ENCODE measurements around the gene EFCAB13.
"Not testable (repeated sequence)": the region's sequence is repeated elsewhere in the genome, so short reads cannot be mapped to it uniquely, and the experiment has no call there.

EFCAB13 gene

GRCh38 chr17:47325176-47325575 lies 1.4 kb downstream of the EFCAB13 start:
- no peak for DNase-seq (ENCODE audit: low read depth in 2 of 3, low spot score in 2 of 3)

GRCh38 chr17:47330548-47330947 lies 6.8 kb downstream of the EFCAB13 start:
- no peak for DNase-seq (ENCODE audit: low read depth in 2 of 3, low spot score in 2 of 3)

- no peak for DNase-seq (ENCODE audit: low read depth in 2 of 3, low spot score in 2 of 3)
Measured at GRCh38 chr17:47332287-47332686, 8.5 kb downstream of the EFCAB13 start.

GRCh38 chr17:47335101-47335936 lies 11.6 kb downstream of the EFCAB13 start:
- DNase-seq (ENCODE audit: low read depth in 2 of 3, low spot score in 2 of 3) = no peak

GRCh38 chr17:47338026-47338425 lies 14.3 kb downstream of the EFCAB13 start:
- DNase-seq (ENCODE audit: low read depth in 2 of 3, low spot score in 2 of 3) = no peak

- DNase-seq (ENCODE audit: low read depth in 2 of 3, low spot score in 2 of 3) = no peak
Measured at GRCh38 chr17:47352848-47353247, 29.1 kb downstream of the EFCAB13 start.

- DNase-seq (ENCODE audit: low read depth in 2 of 3, low spot score in 2 of 3) = no peak
Measured at GRCh38 chr17:47358652-47359051, 34.9 kb downstream of the EFCAB13 start.

- DNase-seq (ENCODE audit: low read depth in 2 of 3, low spot score in 2 of 3) = no peak
Measured at GRCh38 chr17:47363171-47363570, 39.4 kb downstream of the EFCAB13 start.

GRCh38 chr17:47367257-47367656 lies 43.5 kb downstream of the EFCAB13 start:
- DNase-seq (ENCODE audit: low read depth in 2 of 3, low spot score in 2 of 3) = no peak

- no peak for DNase-seq (ENCODE audit: low read depth in 2 of 3, low spot score in 2 of 3)
Measured at GRCh38 chr17:47368262-47368661, 44.5 kb downstream of the EFCAB13 start.

GRCh38 chr17:47370899-47371298 lies 47.1 kb downstream of the EFCAB13 start:
- not testable (repeated sequence) for DNase-seq (ENCODE audit: low read depth in 2 of 3, low spot score in 2 of 3)

GRCh38 chr17:47373002-47373401 lies 49.2 kb downstream of the EFCAB13 start:
- DNase-seq (ENCODE audit: low read depth in 2 of 3, low spot score in 2 of 3) = no peak

- no peak for DNase-seq (ENCODE audit: low read depth in 2 of 3, low spot score in 2 of 3)
Measured at GRCh38 chr17:47376247-47376646, 52.5 kb downstream of the EFCAB13 start.

- no peak for DNase-seq (ENCODE audit: low read depth in 2 of 3, low spot score in 2 of 3)
Measured at GRCh38 chr17:47388825-47389224, 65.1 kb downstream of the EFCAB13 start.

- not testable (repeated sequence) for DNase-seq (ENCODE audit: low read depth in 2 of 3, low spot score in 2 of 3)
Measured at GRCh38 chr17:47397532-47398128, 73.9 kb downstream of the EFCAB13 start.

- DNase-seq (ENCODE audit: low read depth in 2 of 3, low spot score in 2 of 3) = no peak
Measured at GRCh38 chr17:47400333-47400732, 76.6 kb downstream of the EFCAB13 start.

GRCh38 chr17:47401100-47401499 lies 77.3 kb downstream of the EFCAB13 start:
- DNase-seq (ENCODE audit: low read depth in 2 of 3, low spot score in 2 of 3) = no peak

GRCh38 chr17:47404006-47404405 lies 80.3 kb downstream of the EFCAB13 start:
- no peak for DNase-seq (ENCODE audit: low read depth in 2 of 3, low spot score in 2 of 3)

GRCh38 chr17:47404875-47405274 lies 81.1 kb downstream of the EFCAB13 start:
- DNase-seq (ENCODE audit: low read depth in 2 of 3, low spot score in 2 of 3) = no peak

GRCh38 chr17:47413872-47414271 lies 90.1 kb downstream of the EFCAB13 start:
- DNase-seq (ENCODE audit: low read depth in 2 of 3, low spot score in 2 of 3) = no peak

GRCh38 chr17:47414612-47415011 lies 90.9 kb downstream of the EFCAB13 start:
- DNase-seq (ENCODE audit: low read depth in 2 of 3, low spot score in 2 of 3) = no peak

GRCh38 chr17:47423406-47424295 lies 99.9 kb downstream of the EFCAB13 start:
- DNase-seq (ENCODE audit: low read depth in 2 of 3, low spot score in 2 of 3) = peak in 1 of 3 experiments; percentile 2

Data from activated CD8-positive, alpha-beta memory T cell treated with anti-CD3 and anti-CD28 coated beads for 48 hours (primary cell).